ENCODE measurements around the gene DNLZ. TPM values are rescaled to one million over a fixed set of nuclear protein-coding genes. Genes with fewer than 3 reads are reported as not detected.

Gene DNLZ
- total and polyA plus RNA-seq, 2 of the 4 experiments (the other 2 are of a cell fraction) = 2.0 to 11.4 TPM

DNA sequence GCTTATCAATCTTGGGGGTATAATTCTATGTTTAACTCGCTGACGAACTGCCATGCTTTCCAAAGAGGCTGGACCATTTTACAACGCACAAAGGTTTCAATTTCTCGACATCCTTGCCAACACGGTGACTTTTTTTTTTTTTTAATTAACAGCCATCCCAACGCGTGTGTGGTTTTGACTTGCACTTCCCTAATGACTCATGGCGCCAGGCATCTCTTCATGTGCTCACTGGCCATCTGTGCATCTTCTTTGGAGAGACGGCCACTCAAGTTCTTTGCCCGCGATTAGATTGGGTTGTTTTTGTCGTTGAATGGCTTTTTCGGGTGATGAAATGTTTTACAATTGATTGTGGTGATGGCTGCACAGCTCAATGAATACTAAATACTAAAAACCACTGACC is 22.5 kb upstream of the DNLZ start:
- Histone ChIP-seq H3K23ac (ENCODE audit: low read depth, low read length) (no peak overlapping the region), H4K20me1 (ENCODE audit: insufficient read depth, low read length) (no peaks in the 10 kb centered on the region), H3K14ac (replicated peaks; ENCODE audit: low read depth, low read length) (no peak overlapping the region), H3K79me1 (ENCODE audit: low read depth in 1 of 2, low read length in 2 of 2) (peaks cover 0 to 4% of the 10 kb centered on the region in 2 experiments; a peak in 2 of 4 replicates), H4K5ac (ENCODE audit: low read depth, low read length) (no peak overlapping the region), H2BK120ac (ENCODE audit: low read depth, low read length) (no peak overlapping the region), H4K8ac (ENCODE audit: low read depth in 2 of 2, low read length in 2 of 2) (no peak overlapping the region), H3K9ac (ENCODE audit: low read depth, low read length) (no peak overlapping the region), H2AK5ac (ENCODE audit: low read depth, low read length) (no peak overlapping the region), H3K4me3 (ENCODE audit: insufficient read depth, low read depth, low read length) (no peak overlapping the region), H2AFZ (replicated peaks; ENCODE audit: low read length, poor library complexity) (no peak overlapping the region), H2AK9ac (replicated peaks; ENCODE audit: low read depth, low read length, poor library complexity) (no peak overlapping the region), H2BK15ac (ENCODE audit: low read depth, low read length) (no peak overlapping the region), H3K4ac (ENCODE audit: low read depth, low read length) (no peak overlapping the region), H4K91ac (ENCODE audit: insufficient read depth, low read depth, low read length) (no peak overlapping the region), H3K18ac (ENCODE audit: low read depth, low read length) (no peak overlapping the region), H3K9me1 (ENCODE audit: insufficient read depth, low read length) (no peaks in the 10 kb centered on the region), H2BK20ac (ENCODE audit: low read depth, low read length) (no peak overlapping the region), H3K27me3 (ENCODE audit: control insufficient read depth, insufficient read depth, low read length) (no peaks in the 10 kb centered on the region), H3K56ac (ENCODE audit: extremely low read depth, insufficient read depth, low read length) (no peak overlapping the region), H2BK5ac (ENCODE audit: low read depth, low read length, poor library complexity, severe bottlenecking) (no peak overlapping the region), H3K36me3 (ENCODE audit: control insufficient read depth, insufficient read depth, low read length) (peaks cover 71% of the 10 kb centered on the region), H3K27ac (ENCODE audit: insufficient read depth, low read length) (no peak overlapping the region), H3K4me2 (ENCODE audit: low read depth, low read length) (no peak overlapping the region), H3K9me3 (ENCODE audit: control insufficient read depth, insufficient read depth, low read length) (no peaks in the 10 kb centered on the region), H3K4me1 (ENCODE audit: control insufficient read depth, insufficient read depth, low read length) (no peaks in the 10 kb centered on the region)
- TSS peak; percentile 76 for BruUV-seq (replicated peaks)
- in situ Hi-C loops (cut with MboI; ENCODE audit: low sequenced_read_pairs) (no loop called here), intact Hi-C loops (cut with micrococcal nuclease) (no loop called here), dilution Hi-C loops (cut with HindIII; ENCODE audit: low sequenced_read_pairs, unreplicated experiment) (no loop called here)
- 93% methylated on average over 8 of the region's 13 CpGs; no CpG with 5 or more reads in 1 of the 2 experiments for WGBS, 2 experiments (ENCODE audit: extremely low coverage in 2 of 2, insufficient read length in 1 of 2)
- ChIA-PET CTCF (interaction anchor here (1.6 kb wide), 1 partner anchor 13 kb away, joined by 3 read pairs; no protein-coding TSS in a partner anchor), POLR2A (ENCODE audit: unreplicated experiment) (no interaction called here)
- DNase-seq (no peak), ATAC-seq (ENCODE audit: low read depth) (no peak)
- TF ChIP-seq NFE2L2 (IDR thresholded peaks at IDR 0.05; ENCODE audit: low read depth, low read length) (no peak), RFX5 (IDR thresholded peaks at IDR 0.05; ENCODE audit: low read depth, low read length) (no peak), RAD21 (IDR thresholded peaks at IDR 0.05; ENCODE audit: low read length) (no peak), FOS (IDR thresholded peaks at IDR 0.05; ENCODE audit: low read depth, low read length) (no peak), CEBPB (IDR thresholded peaks at IDR 0.05; ENCODE audit: low read depth, low read length) (no peak), SMC3 (IDR thresholded peaks at IDR 0.05; ENCODE audit: low read depth, low read length) (no peak), MAZ (IDR thresholded peaks at IDR 0.05; ENCODE audit: borderline replicate concordance, low read depth, low read length) (no peak), ELK1 (IDR thresholded peaks at IDR 0.05; ENCODE audit: borderline replicate concordance, low read depth, low read length) (no peak), CHD1 (IDR thresholded peaks at IDR 0.05; ENCODE audit: low read depth, low read length) (no peak), POLR2A (IDR thresholded peaks at IDR 0.05; ENCODE audit: low read depth, low read length) (no peak), RCOR1 (IDR thresholded peaks at IDR 0.05; ENCODE audit: insufficient replicate concordance, low read length) (no peak), MXI1 (IDR thresholded peaks at IDR 0.05; ENCODE audit: borderline replicate concordance, low read depth, low read length) (no peak), BHLHE40 (IDR thresholded peaks at IDR 0.05; ENCODE audit: low read depth, low read length) (no peak), MAFK (IDR thresholded peaks at IDR 0.05; ENCODE audit: low read depth, low read length) (no peak)
- TF ChIP-seq, protein P1, sequence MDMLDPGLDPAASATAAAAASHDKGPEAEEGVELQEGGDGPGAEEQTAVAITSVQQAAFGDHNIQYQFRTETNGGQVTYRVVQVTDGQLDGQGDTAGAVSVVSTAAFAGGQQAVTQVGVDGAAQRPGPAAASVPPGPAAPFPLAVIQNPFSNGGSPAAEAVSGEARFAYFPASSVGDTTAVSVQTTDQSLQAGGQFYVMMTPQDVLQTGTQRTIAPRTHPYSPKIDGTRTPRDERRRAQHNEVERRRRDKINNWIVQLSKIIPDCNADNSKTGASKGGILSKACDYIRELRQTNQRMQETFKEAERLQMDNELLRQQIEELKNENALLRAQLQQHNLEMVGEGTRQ (IDR thresholded peaks at IDR 0.05; ENCODE audit: low read depth, low read length) = no peak
